BE2C (cell line): ENCODE measurements around the gene TRMT61A.
A peak's percentile ranks its signal among the peaks of the same experiment; 100 is the strongest.

ENCODE experiments used
- DNase-seq: peaks from one replicate; pipeline ENCODE4 v3.0.0-alpha.2; 2020
- H3K27me3 ChIP-seq: fragments of 250-450 bp; sonication (Bioruptor Pico); 2 replicates; pipeline ENCODE4 v1.5.1; 2020; ENCODE audit warnings: mild to moderate bottlenecking
- H3K36me3 ChIP-seq: fragments of 250-450 bp; sonication (Bioruptor Pico); 2 replicates; pipeline ENCODE4 v1.5.1; 2020; ENCODE audit warnings: mild to moderate bottlenecking
- H3K4me1 ChIP-seq: fragments of 250-450 bp; sonication (Bioruptor Pico); 2 replicates; pipeline ENCODE4 v1.5.1; 2020
- H3K4me3 ChIP-seq: 2 replicates; pipeline ENCODE4 v1.5.1; 2011; ENCODE audit warnings: low read depth, low read length
- H3K9me3 ChIP-seq: fragments of 250-450 bp; sonication (Bioruptor Pico); 2 replicates; pipeline ENCODE4 v1.5.1; 2020
- TF ChIP-seq, protein P1 (sequence below): IDR thresholded peaks from 2 replicates; pipeline ENCODE4 v1.5.1; 2012; ENCODE audit warnings: mild to moderate bottlenecking, low read depth, low read length

Gene TRMT61A

GRCh38 chr14:103512701-103513611 lies 16.0 kb upstream of the TRMT61A start:
- peaks cover 16% of the 10 kb centered on the region for H3K36me3 ChIP-seq
- TF ChIP-seq, protein P1, sequence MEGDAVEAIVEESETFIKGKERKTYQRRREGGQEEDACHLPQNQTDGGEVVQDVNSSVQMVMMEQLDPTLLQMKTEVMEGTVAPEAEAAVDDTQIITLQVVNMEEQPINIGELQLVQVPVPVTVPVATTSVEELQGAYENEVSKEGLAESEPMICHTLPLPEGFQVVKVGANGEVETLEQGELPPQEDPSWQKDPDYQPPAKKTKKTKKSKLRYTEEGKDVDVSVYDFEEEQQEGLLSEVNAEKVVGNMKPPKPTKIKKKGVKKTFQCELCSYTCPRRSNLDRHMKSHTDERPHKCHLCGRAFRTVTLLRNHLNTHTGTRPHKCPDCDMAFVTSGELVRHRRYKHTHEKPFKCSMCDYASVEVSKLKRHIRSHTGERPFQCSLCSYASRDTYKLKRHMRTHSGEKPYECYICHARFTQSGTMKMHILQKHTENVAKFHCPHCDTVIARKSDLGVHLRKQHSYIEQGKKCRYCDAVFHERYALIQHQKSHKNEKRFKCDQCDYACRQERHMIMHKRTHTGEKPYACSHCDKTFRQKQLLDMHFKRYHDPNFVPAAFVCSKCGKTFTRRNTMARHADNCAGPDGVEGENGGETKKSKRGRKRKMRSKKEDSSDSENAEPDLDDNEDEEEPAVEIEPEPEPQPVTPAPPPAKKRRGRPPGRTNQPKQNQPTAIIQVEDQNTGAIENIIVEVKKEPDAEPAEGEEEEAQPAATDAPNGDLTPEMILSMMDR = no peak
- DNase-seq = peak; percentile 71

DNA sequence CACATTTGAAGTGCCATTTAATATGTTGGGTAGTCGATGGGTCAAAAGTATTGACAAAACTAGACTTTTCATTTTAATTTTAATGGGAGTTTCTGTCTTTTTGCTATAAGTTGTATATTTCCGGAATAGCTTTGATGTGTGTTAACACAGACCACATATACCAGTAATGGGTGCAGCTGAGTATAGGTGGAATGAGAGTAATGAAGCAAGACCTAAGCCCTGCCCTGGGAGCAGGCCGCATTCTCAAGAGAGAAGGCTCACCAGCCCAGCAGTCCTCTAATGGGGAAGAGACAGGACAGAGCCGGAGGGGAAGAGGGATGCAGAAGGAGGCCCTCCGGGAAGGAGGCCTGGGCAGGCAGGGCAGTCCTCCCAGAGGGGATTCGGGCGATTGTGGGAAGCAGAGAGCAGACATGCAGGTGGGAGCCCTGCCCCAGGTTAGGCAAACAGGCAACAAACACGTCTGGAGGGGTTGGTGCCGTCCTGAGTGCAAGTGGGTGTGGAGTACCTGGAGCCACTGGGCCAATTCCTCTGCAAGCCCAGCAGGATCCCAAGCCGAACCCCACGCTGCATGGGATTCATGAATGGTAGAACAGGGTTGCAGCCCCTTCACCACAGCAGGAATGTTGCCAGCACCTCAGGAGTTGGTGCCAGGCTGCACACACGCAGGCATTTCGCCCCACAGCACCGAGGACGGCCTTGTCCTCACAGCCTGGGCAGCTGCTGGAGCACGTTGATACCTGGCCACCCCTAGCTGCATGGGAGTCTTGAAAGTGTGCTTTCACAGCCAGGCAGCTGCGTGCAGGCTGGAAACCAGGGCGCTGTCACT lies 14.2 kb upstream of the TRMT61A start:
- no peak overlapping the region for H3K4me3 ChIP-seq
- no peaks in the 10 kb centered on the region for H3K27me3 ChIP-seq
- DNase-seq = no peak
- peaks cover 15% of the 10 kb centered on the region for H3K4me1 ChIP-seq
- no peaks in the 10 kb centered on the region for H3K9me3 ChIP-seq
- TF ChIP-seq, protein P1 = no peak
- H3K36me3 ChIP-seq = peaks cover 19% of the 10 kb centered on the region

More at GRCh38 chr14:103512701-103513611, 16.0 kb upstream of the TRMT61A start:
- H3K4me1 ChIP-seq = peaks cover 4% of the 10 kb centered on the region; the same call in 1 of the 2 replicates
- H3K4me3 ChIP-seq = no peak overlapping the region
- H3K27me3 ChIP-seq = no peaks in the 10 kb centered on the region
- no peaks in the 10 kb centered on the region for H3K9me3 ChIP-seq

DNA sequence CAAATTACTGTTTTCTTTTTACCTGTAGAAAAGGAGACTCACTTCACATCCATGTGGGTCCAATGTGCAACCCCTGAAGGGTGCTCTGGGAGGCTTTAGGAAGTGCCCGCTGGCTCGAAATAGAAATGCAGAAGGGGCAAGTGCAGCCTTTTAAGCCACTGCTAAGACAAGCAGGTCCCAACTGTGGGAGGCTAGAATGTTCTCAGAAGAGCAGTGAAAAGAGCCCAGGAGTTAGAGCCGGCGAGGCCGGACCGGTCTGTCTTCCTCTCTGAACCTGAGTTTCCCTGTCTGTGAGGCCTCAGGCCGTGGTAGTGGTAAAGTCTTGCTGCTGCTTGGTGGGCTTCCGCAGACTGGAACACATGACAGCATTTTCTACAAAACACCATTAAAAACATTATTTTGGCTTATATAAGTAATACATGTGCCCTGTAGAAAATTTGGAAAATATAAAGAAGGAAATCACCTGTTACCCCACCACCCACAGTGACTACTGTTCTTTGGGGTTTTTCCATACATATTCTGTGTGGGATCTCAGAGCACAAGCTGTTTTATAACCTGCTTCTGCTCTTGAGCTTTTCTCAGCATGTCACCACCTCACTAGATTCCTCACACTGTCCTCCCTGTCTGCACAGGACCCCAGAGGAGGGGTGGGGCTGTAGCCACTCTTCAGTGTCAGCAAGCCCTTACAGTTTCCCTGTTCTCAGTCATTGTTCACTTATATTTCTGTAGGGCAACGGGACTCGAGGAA lies 12.4 kb upstream of the TRMT61A start:
- Histone ChIP-seq H3K4me1 (peaks cover 28% of the 10 kb centered on the region), H3K36me3 (peaks cover 27% of the 10 kb centered on the region), H3K9me3 (no peaks in the 10 kb centered on the region), H3K4me3 (no peak overlapping the region), H3K27me3 (no peaks in the 10 kb centered on the region)
- DNase-seq = no peak
- TF ChIP-seq, protein P1 = no peak

DNA sequence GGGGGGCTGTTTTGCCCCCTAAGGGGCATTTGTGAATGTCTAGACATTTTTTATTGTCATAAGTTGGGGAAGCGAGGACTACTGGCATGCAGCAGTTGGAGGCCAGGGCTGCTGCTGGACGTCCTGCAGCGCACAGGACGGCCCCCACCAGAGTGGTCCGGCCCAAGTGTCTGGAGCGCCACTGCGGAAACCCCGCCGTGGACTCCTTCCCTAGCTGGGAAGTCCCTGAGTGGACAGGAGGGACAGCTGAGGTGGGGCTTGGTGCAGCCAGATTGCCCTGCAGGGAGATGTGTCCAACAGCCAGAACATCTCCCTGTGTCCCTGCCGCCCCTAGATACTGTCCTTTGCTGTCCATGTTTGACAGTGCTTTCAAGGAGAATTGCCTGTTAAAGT lies 11.8 kb upstream of the TRMT61A start:
- Histone ChIP-seq H3K36me3 (peaks cover 26% of the 10 kb centered on the region), H3K4me3 (no peak overlapping the region), H3K4me1 (peaks cover 28% of the 10 kb centered on the region), H3K27me3 (peaks cover under 1% of the 10 kb centered on the region; the same call in 1 of the 2 replicates), H3K9me3 (no peaks in the 10 kb centered on the region)
- TF ChIP-seq, protein P1 = no peak
- DNase-seq = no peak

DNA sequence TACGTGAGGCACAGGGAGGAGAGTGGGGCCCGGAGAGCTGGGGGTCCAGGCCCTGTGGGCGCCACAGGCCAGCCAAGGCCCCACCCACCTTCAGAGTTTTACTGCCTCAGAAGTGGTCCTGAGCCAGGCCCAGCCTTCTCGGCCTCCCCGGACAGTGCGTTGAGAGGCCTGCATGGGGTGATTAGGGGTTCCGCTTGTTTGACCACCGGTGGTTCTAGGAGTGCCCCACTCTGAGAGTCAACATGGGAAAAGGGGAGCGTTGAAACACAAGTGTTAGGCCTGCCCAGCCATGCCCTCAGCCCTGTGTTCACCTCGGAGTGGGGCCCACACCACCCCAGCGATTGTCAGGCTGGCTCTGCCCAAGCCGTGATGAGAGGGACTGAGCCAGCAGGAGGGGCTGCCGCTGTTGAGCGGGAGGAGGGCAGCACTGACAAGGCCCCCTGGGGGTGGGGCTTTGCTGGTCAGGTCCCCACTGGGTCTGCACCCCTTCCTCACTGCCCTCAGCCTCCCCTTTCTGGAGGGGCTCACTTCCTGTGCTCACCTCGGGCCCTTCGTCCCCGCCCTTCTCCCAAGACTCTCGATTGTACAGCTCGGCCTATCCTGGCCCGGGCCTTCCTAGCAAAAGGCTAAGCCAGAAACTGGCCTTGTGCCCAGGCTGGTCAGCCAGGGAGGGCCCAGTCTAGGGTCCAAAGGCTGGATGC lies 11.1 kb upstream of the TRMT61A start:
- no peak for DNase-seq
- Histone ChIP-seq H3K4me3 (no peak overlapping the region), H3K36me3 (peaks cover 26% of the 10 kb centered on the region), H3K4me1 (peaks cover 24% of the 10 kb centered on the region), H3K27me3 (peaks cover 6% of the 10 kb centered on the region), H3K9me3 (no peaks in the 10 kb centered on the region)
- TF ChIP-seq, protein P1 = no peak
